MM.1S (cell line): Measurements from ENCODE around the gene NLRP5.
A peak's percentile ranks its signal among the peaks of the same experiment; 100 is the strongest.

Experiments used
- EZH2 ChIP-seq: fragments of 300-600 bp; sonication (generic); optimal IDR thresholded peaks from 2 replicates; pipeline ENCODE3; 2017; ENCODE audit warnings: low read depth, mild to moderate bottlenecking, antibody characterized with exemption, low read length, mixed read lengths
- EZH2phosphoT487 ChIP-seq: fragments of 300-600 bp; sonication (generic); IDR thresholded peaks from 2 replicates; pipeline ENCODE4 v1.6.1; 2018; ENCODE audit warnings: antibody characterized with exemption, low read length
- TF ChIP-seq, protein P1 (sequence below): fragments of 300-600 bp; sonication (generic); IDR thresholded peaks from 2 replicates; pipeline ENCODE4 v1.5.1; 2016; ENCODE audit warnings: antibody characterized with exemption, low read length, mixed read lengths

DNA sequence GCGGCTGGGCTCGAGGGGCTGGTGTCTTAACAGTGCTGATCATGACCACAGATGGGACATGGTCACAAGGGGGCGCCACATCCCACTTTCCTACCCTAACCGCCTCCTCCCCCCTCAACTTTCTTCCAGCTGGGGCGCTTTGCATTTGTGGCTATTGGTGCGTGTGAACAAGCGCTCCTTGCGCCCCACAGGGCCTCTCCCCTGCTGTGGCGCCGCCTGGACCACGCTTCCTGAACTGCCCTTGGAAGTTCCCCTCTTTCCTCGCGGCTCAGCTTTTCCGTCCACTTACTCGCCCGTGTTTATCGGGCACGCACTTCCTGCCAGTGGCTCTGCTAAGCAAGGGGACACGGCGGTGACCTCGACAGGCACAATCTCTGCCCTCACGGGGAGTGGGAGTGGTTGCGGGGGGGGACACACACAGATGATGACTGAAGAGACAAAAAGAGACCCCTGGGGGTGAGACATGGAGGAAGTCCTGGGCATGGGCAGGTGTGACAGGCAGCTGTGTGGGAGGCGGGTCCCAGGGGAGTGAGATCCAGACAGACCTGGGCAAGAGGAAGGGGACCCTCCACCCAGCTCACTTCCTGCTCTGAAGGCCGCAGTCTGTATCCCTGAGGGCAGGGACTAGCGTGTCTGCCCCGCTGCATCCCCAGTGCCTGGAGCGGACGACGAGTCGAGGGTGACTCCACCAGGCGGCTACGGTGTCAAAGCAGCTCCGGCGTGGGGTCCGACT lies 94.3 kb downstream of the NLRP5 start:
- TF ChIP-seq, protein P1, sequence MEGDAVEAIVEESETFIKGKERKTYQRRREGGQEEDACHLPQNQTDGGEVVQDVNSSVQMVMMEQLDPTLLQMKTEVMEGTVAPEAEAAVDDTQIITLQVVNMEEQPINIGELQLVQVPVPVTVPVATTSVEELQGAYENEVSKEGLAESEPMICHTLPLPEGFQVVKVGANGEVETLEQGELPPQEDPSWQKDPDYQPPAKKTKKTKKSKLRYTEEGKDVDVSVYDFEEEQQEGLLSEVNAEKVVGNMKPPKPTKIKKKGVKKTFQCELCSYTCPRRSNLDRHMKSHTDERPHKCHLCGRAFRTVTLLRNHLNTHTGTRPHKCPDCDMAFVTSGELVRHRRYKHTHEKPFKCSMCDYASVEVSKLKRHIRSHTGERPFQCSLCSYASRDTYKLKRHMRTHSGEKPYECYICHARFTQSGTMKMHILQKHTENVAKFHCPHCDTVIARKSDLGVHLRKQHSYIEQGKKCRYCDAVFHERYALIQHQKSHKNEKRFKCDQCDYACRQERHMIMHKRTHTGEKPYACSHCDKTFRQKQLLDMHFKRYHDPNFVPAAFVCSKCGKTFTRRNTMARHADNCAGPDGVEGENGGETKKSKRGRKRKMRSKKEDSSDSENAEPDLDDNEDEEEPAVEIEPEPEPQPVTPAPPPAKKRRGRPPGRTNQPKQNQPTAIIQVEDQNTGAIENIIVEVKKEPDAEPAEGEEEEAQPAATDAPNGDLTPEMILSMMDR: peak; percentile 36
- TF ChIP-seq EZH2 (no peak), EZH2phosphoT487 (no peak)
